ENCODE measurements around the gene TPD52L1.

TPD52L1 gene

DNA sequence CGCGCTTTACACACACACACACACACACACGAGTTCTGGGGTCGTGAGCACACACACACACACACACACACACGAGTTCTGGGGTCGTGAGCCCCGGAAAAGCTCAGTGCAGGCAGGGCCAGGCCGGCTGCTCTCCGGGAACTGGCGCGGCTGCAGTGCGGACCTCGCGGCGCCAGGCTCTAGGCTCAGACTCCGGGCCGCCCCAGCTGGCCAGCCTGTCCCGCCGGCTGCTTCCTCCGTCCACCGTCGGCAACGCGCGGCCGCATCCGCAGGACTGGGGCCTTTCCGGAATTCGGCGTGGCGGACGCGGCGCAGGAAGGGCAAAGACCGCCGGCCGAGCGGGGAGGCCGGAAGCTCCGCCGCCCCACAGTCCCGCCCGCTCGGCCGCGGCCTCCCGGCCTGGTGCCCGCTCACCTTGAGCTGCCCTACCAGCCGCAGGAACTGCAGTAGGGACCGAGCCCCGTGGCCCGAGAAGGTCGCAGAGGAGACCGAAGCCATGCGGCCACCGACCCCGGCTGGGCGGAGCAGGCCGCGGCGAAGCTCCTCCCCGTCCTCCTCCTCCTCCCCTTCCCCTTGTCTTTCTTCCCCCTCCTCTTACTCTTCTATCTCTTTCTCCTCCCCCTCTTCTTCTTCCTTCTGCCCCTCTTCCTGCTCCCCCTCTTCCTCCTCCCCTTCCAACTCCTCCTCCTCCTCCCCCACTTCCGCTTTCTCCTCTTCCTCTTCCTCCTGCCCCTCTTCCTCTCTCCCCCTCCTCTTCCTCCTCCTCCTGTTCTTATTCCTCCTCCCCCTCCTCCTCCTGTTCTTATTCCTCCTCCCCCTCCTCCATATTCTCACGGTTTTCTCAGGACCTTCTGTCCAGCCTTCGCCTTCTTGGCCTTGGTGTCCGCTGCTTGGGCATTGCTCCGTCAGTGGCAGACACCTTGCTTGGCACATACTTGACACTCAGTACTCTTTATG is 148.1 kb downstream of the TPD52L1 start, which contains the start of gene HDDC2:
HDDC2 (minus strand) TSS at position 533 of the 957 bp plus-strand sequence; CDS start at position 498, 35 bp downstream.
- TF ChIP-seq, protein P1, sequence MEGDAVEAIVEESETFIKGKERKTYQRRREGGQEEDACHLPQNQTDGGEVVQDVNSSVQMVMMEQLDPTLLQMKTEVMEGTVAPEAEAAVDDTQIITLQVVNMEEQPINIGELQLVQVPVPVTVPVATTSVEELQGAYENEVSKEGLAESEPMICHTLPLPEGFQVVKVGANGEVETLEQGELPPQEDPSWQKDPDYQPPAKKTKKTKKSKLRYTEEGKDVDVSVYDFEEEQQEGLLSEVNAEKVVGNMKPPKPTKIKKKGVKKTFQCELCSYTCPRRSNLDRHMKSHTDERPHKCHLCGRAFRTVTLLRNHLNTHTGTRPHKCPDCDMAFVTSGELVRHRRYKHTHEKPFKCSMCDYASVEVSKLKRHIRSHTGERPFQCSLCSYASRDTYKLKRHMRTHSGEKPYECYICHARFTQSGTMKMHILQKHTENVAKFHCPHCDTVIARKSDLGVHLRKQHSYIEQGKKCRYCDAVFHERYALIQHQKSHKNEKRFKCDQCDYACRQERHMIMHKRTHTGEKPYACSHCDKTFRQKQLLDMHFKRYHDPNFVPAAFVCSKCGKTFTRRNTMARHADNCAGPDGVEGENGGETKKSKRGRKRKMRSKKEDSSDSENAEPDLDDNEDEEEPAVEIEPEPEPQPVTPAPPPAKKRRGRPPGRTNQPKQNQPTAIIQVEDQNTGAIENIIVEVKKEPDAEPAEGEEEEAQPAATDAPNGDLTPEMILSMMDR (IDR thresholded peaks at IDR 0.05; ENCODE audit: insufficient read depth, low read depth, low read length, missing control alignments), result no peak
- peak within 1 kb of the TSS; percentile 94 for H3K4me3 ChIP-seq (ENCODE audit: low read depth, low read length)
- DNase-seq (ENCODE audit: low read depth), result peak; percentile 81

DNA sequence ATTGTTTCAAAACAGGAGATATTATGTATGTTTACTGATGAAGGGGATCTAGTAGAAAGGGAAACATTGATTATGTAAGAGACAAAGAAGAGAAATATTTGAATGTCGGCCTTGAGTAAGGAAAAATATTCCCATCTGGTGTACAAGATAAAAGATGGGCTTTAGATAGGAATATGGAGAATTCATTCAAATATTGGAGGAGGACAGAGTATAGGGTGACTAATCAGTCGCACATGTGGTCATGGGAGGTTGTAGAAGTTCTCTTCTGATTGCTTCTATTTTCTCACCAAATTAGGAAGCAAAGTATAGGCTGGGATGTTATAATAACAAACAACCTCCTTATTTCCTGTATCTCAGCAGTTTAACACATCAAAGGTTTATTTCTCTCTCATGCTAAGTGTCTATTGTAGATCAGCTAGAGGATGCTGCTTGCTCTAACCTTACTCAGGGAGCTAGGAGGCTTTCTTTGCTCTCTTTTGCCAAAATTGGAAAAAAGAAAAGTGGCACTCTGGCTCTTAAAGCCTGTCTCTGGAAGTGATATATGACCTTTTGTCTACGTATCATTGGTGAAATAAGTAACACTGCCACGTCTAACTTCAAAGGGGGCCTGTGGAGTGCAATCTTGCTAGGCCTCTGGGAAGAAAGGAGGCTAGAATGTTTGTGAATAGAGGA is 149.4 kb downstream of the TPD52L1 start:
- no peak for DNase-seq (ENCODE audit: low read depth)
- TF ChIP-seq, protein P1 (IDR thresholded peaks at IDR 0.05; ENCODE audit: insufficient read depth, low read depth, low read length, missing control alignments), result no peak
- H3K4me3 ChIP-seq (ENCODE audit: low read depth, low read length), result no peak overlapping the region

DNA sequence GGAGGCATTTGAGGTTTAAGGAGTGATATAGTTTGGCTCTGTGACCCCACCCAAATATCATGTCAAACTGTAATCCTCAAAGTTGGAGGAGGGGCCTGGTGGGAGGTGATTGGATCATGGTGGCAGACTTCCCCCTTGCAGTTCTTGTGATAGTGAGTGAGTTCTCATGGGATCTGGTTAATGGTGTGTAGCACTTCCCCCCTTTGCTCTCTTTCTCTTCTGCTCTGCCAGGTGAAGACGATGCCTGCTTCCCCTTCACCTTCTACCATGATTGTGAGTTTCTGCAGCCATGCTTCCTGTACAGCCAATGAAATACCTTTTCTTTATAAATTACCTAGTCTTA is 149.9 kb downstream of the TPD52L1 start:
- DNase-seq (ENCODE audit: low read depth), result no peak
- TF ChIP-seq, protein P1 (IDR thresholded peaks at IDR 0.05; ENCODE audit: insufficient read depth, low read depth, low read length, missing control alignments), result no peak

DNA sequence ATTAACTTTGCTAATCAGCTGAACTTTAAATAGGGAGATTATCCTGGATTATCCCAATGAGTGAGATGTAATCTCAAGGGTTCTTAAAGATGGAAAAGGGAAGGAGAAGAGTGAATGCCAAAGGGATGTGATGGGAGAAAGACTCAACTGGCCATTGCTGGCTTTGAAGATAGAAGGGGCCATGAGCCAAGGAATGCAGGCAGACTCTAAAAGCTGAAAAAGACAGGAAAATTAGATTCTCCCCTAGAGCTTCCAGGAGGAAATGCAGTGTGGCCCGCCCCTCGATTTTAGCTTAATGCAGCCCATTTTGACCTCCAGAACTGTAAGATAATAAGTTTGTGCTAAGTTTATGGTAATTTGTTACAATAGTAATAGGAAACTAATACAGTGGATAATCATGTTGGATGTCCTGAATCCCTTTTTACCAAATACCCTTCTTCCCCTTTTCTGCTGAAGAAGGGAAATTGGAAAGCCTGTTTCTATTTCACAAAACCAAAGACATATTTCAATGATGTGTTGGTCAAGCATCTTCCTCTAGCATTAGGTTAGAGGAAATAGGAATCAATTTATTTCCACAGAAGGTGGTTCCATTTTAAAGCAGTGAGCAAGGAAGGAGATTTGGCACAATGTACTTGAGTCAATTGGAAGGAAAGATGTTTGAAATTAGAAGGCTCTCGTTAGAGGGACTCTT is 151.5 kb downstream of the TPD52L1 start:
- TF ChIP-seq, protein P1 (IDR thresholded peaks at IDR 0.05; ENCODE audit: insufficient read depth, low read depth, low read length, missing control alignments), result no peak
- no peak for DNase-seq (ENCODE audit: low read depth)
- H3K4me3 ChIP-seq (ENCODE audit: low read depth, low read length), result no peak overlapping the region

More for the DNA sequence above, 149.9 kb downstream of the TPD52L1 start:
- no peak overlapping the region for H3K4me3 ChIP-seq (ENCODE audit: low read depth, low read length)

DNA sequence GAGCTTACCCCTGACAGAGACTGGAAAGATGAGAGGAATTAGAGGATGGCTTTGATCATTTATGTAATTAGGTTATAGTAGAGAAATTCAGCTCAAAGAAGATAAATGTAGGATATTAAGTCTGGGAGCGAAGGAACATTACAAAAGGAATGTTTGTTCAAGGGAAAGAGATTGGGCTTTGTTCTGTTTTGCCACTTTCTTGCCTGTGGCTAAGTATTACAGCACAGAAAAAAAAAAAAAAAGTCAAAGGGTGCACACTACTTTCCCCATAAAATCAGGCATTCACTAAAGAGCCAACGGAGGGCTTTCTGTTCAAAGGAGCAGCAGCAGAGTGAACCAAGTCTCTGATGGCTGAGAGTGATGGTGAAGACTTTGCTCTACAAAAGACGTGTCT is 153.2 kb downstream of the TPD52L1 start:
- no peak overlapping the region for H3K4me3 ChIP-seq (ENCODE audit: low read depth, low read length)
- DNase-seq (ENCODE audit: low read depth), result no peak
- TF ChIP-seq, protein P1 (IDR thresholded peaks at IDR 0.05; ENCODE audit: insufficient read depth, low read depth, low read length, missing control alignments), result no peak

DNA sequence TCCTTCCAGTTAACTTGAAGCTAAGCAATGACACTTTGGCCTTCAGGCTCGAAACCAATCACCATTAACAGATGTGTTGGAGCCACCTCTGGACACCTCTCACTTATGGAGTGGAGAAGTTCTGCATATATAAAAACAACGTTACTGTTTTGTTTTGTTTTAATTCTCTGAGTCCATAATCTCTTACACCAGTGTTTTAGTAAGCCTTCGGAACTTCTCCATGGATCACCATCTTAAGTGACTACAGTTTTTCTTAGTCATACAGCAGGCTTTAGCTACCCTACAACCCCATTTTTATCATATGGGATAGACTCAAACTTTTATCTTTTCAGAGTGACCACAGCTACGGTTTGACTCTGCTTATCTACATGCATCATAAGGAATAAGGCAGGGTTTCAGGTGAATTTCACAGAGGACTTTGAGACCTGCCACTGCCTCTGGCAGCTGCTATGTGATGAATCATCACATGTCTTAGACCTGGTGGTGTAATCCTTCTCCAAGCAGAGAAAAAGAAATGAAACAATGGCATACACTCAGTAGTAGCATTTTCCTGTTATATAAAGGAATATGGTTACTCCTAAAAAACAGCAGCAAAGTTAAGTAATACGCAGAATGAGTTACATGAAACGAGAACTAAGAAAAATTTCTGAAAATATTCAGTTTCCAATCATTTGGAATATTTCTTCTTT is 153.7 kb downstream of the TPD52L1 start:
- DNase-seq (ENCODE audit: low read depth), result no peak
- TF ChIP-seq, protein P1 (IDR thresholded peaks at IDR 0.05; ENCODE audit: insufficient read depth, low read depth, low read length, missing control alignments), result no peak
- H3K4me3 ChIP-seq (ENCODE audit: low read depth, low read length), result no peak overlapping the region

Measured in GM12865 (cell line).